Esophagus (tissue), 2 donors: Measurements from ENCODE around the gene ACOT7. TPM values are rescaled to one million over a fixed set of nuclear protein-coding genes. Genes with fewer than 3 reads are reported as not detected.

Experiments
- H3K27ac ChIP-seq, 2 donors: one replicate each; pipeline ENCODE4 v1.5.1; 2013; ENCODE audit warnings: low read depth in 2 of 2, mild to moderate bottlenecking in 2 of 2, inconsistent platforms in 1 of 2, low read length in 1 of 2, moderate library complexity in 1 of 2
- H3K27me3 ChIP-seq, 2 donors: one replicate each; pipeline ENCODE4 v1.6.1; 2013; ENCODE audit warnings: low read length in 2 of 2, control low read depth in 1 of 2, mild to moderate bottlenecking in 1 of 2; ENCODE audit not compliant: insufficient read depth in 2 of 2, control insufficient read depth in 1 of 2
- H3K36me3 ChIP-seq, 2 donors: one replicate each; pipeline ENCODE4 v1.6.1; 2013; ENCODE audit warnings: low read length in 1 of 2; ENCODE audit not compliant: control insufficient read depth in 2 of 2, insufficient read depth in 2 of 2
- H3K4me1 ChIP-seq, 2 donors: one replicate each; pipeline ENCODE4 v1.6.1; 2013; ENCODE audit warnings: low read length in 1 of 2; ENCODE audit not compliant: control insufficient read depth in 2 of 2, insufficient read depth in 2 of 2
- H3K4me3 ChIP-seq, 2 donors: one replicate each; pipeline ENCODE4 v1.5.1; 2013; ENCODE audit warnings: low read length in 2 of 2, mild to moderate bottlenecking in 2 of 2, low read depth in 1 of 2, moderate library complexity in 1 of 2
- H3K9me3 ChIP-seq, 2 donors: one replicate each; pipeline ENCODE4 v1.6.1; 2013; ENCODE audit warnings: mild to moderate bottlenecking in 2 of 2, low read depth in 1 of 2, low read length in 1 of 2, moderate library complexity in 1 of 2; ENCODE audit not compliant: control insufficient read depth in 2 of 2, insufficient read depth in 1 of 2
- WGBS, 2 donors: extraction: QIAGEN DNeasy Blood & Tissue Kit; methylation state at CpG; one replicate each; pipeline ENCODE4 v1.1.7; 2013; 5-methylcytosine and 5-hydroxymethylcytosine counted together
- polyA plus RNA-seq, 2 donors: library from polyadenylated mRNA; stranded (reverse); fragments of 200-250 nt; gene quantifications; one replicate each; pipeline ENCODE4 v1.2.3, GENCODE V29; 2013
- donor health status: healthy with polysubstance abuse.
- donor health status: Bipolar disorder and iron deficiency.

Gene ACOT7
- polyA plus RNA-seq, 2 donors: 12.3 to 39.7 TPM

GRCh38 chr1:6298530-6298929, 95.0 kb downstream of the ACOT7 start:
- peaks cover 4 to 12% of the 10 kb centered on the region in 2 donors for H3K36me3 ChIP-seq
- H3K9me3 ChIP-seq: no peaks in the 10 kb centered on the region
- 87 to 89% methylated on average over 8 of the region's 8 CpGs for whole genome bisulfite sequencing, 2 donors
- H3K27me3 ChIP-seq: no peaks in the 10 kb centered on the region
- H3K4me1 ChIP-seq: peaks cover 0 to 9% of the 10 kb centered on the region in 2 donors
- H3K4me3 ChIP-seq: no peak overlapping the region
- no peak overlapping the region for H3K27ac ChIP-seq

- Histone ChIP-seq H3K4me1 (peaks cover 0 to 5% of the 10 kb centered on the region in 2 donors), H3K27ac (no peak overlapping the region), H3K27me3 (no peaks in the 10 kb centered on the region), H3K36me3 (peaks cover 4 to 14% of the 10 kb centered on the region in 2 donors), H3K9me3 (no peaks in the 10 kb centered on the region), H3K4me3 (no peak overlapping the region)
- 90 to 96% methylated on average over 6 of the region's 6 CpGs for WGBS, 2 donors
Observed at GRCh38 chr1:6295910-6296309, 97.7 kb downstream of the ACOT7 start.

- Histone ChIP-seq H3K9me3 (no peaks in the 10 kb centered on the region), H3K4me3 (no peak overlapping the region), H3K4me1 (peaks cover 0 to 3% of the 10 kb centered on the region in 2 donors), H3K27ac (no peak overlapping the region), H3K27me3 (no peaks in the 10 kb centered on the region), H3K36me3 (peaks cover 4 to 14% of the 10 kb centered on the region in 2 donors)
- 87 to 88% methylated on average over 23 of the region's 23 CpGs for WGBS, 2 donors
Observed at GRCh38 chr1:6294890-6295556, 98.5 kb downstream of the ACOT7 start.

GRCh38 chr1:6294080-6294889, 99.3 kb downstream of the ACOT7 start:
- Histone ChIP-seq H3K27me3 (no peaks in the 10 kb centered on the region), H3K27ac (no peak overlapping the region), H3K4me1 (no peaks in the 10 kb centered on the region), H3K4me3 (no peak overlapping the region), H3K36me3 (peaks cover 4 to 14% of the 10 kb centered on the region in 2 donors), H3K9me3 (no peaks in the 10 kb centered on the region)
- WGBS, 2 donors: 89 to 91% methylated on average over 14 of the region's 14 CpGs

- Histone ChIP-seq H3K9me3 (no peaks in the 10 kb centered on the region), H3K4me3 (no peak overlapping the region), H3K36me3 (peaks cover 4 to 14% of the 10 kb centered on the region in 2 donors), H3K4me1 (peaks cover 0 to 4% of the 10 kb centered on the region in 2 donors), H3K27ac (no peak overlapping the region), H3K27me3 (no peaks in the 10 kb centered on the region)
- WGBS, 2 donors: 78 to 88% methylated on average over 10 of the region's 10 CpGs
Observed at GRCh38 chr1:6292102-6292501, 101.5 kb downstream of the ACOT7 start.

GRCh38 chr1:6288665-6289064, 104.9 kb downstream of the ACOT7 start:
- Histone ChIP-seq H3K36me3 (peaks cover 0 to 5% of the 10 kb centered on the region in 2 donors), H3K9me3 (no peaks in the 10 kb centered on the region), H3K4me1 (peaks cover 3 to 4% of the 10 kb centered on the region in 2 donors), H3K27ac (no peak overlapping the region), H3K4me3 (no peak overlapping the region), H3K27me3 (no peaks in the 10 kb centered on the region)
- WGBS, 2 donors: 73 to 84% methylated on average over 10 of the region's 10 CpGs

- Histone ChIP-seq H3K36me3 (peaks cover 0 to 3% of the 10 kb centered on the region in 2 donors), H3K9me3 (no peaks in the 10 kb centered on the region), H3K4me3 (no peak overlapping the region), H3K27me3 (no peaks in the 10 kb centered on the region), H3K27ac (no peak overlapping the region), H3K4me1 (peaks cover 3 to 4% of the 10 kb centered on the region in 2 donors)
- WGBS, 2 donors: 80 to 86% methylated on average over 14 of the region's 14 CpGs
Observed at GRCh38 chr1:6288026-6288425, 105.5 kb downstream of the ACOT7 start.

GRCh38 chr1:6287431-6287886, 106.1 kb downstream of the ACOT7 start:
- Histone ChIP-seq H3K4me1 (peaks cover 3 to 4% of the 10 kb centered on the region in 2 donors), H3K4me3 (no peak overlapping the region), H3K9me3 (no peaks in the 10 kb centered on the region), H3K27me3 (no peaks in the 10 kb centered on the region), H3K36me3 (peaks cover 0 to 3% of the 10 kb centered on the region in 2 donors), H3K27ac (no peak overlapping the region)
- 45 to 55% methylated on average over 10 of the region's 10 CpGs for WGBS, 2 donors

- no peak overlapping the region for H3K27ac ChIP-seq
- peaks cover 0 to 3% of the 10 kb centered on the region in 2 donors for H3K36me3 ChIP-seq
- 79 to 80% methylated on average over 13 of the region's 13 CpGs for WGBS, 2 donors
- peaks cover 3 to 4% of the 10 kb centered on the region in 2 donors for H3K4me1 ChIP-seq
- H3K9me3 ChIP-seq: no peaks in the 10 kb centered on the region
- no peak overlapping the region for H3K4me3 ChIP-seq
- H3K27me3 ChIP-seq: no peaks in the 10 kb centered on the region
Observed at GRCh38 chr1:6287029-6287428, 106.5 kb downstream of the ACOT7 start.
